ENCODE results near the gene HIP1R. TPM values are rescaled to one million over a fixed set of nuclear protein-coding genes. Genes with fewer than 3 reads are reported as not detected.

The HIP1R gene
- total RNA-seq, 1 donor: 11.1 TPM

DNA sequence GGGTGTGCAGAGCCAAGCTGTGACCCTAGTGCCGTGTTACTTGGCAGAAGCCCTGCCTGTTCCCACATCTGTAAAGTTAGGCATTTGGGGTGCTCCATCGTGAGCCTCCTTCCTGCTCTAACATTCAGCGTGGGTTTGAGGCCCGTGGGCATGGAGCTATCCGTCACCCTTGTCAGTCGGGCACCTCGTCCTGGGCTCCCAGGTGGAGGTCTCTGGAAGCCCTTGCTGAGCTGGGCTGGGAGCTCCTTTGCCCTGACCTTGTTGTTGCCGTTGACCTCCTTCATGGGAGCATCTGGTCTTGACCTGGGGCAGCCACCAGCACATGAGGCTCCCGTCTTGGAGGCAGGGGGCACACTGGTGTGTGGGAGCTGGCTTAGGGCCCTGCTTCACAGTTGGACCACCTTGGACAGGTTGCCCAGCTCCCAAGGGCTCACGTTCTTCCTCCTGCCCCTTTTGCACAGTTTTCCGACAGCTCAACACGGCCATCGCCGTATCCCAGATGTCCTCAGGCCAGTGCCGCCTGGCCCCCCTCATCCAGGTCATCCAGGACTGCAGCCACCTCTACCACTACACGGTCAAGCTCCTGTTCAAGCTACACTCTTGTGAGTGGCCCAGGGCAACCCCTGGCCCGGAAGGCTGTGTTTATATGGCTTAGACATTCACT is 18.5 kb downstream of the HIP1R start:
- TF ChIP-seq, protein P1, sequence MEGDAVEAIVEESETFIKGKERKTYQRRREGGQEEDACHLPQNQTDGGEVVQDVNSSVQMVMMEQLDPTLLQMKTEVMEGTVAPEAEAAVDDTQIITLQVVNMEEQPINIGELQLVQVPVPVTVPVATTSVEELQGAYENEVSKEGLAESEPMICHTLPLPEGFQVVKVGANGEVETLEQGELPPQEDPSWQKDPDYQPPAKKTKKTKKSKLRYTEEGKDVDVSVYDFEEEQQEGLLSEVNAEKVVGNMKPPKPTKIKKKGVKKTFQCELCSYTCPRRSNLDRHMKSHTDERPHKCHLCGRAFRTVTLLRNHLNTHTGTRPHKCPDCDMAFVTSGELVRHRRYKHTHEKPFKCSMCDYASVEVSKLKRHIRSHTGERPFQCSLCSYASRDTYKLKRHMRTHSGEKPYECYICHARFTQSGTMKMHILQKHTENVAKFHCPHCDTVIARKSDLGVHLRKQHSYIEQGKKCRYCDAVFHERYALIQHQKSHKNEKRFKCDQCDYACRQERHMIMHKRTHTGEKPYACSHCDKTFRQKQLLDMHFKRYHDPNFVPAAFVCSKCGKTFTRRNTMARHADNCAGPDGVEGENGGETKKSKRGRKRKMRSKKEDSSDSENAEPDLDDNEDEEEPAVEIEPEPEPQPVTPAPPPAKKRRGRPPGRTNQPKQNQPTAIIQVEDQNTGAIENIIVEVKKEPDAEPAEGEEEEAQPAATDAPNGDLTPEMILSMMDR (IDR thresholded peaks at IDR 0.05; ENCODE audit: insufficient read depth, low read length): no peak
- H3K4me3 ChIP-seq (ENCODE audit: low read depth, low read length): no peak overlapping the region
- no peak for DNase-seq (ENCODE audit: low read depth)

DNA sequence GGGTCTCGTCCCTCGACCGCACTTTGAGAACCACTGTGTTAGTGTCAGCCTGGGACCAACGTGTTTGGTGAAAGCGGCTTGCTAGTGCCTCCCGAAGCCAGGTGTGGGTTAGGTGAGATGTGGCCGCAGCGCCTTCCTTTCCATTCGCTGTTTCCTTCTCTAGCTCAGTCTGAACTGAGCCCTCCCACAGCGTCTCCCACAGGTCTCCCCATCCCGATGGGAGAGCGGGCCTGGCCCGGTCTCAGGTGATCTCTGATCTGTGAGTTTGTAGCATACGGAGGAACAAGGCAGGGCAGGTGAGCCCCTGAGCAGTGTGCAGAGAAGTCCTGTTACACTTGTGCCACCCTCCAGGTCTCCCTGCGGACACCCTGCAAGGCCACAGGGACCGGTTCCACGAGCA is 19.3 kb downstream of the HIP1R start:
- no peak overlapping the region for H3K4me3 ChIP-seq (ENCODE audit: low read depth, low read length)
- TF ChIP-seq, protein P1 (IDR thresholded peaks at IDR 0.05; ENCODE audit: insufficient read depth, low read length): no peak
- DNase-seq (ENCODE audit: low read depth): no peak

DNA sequence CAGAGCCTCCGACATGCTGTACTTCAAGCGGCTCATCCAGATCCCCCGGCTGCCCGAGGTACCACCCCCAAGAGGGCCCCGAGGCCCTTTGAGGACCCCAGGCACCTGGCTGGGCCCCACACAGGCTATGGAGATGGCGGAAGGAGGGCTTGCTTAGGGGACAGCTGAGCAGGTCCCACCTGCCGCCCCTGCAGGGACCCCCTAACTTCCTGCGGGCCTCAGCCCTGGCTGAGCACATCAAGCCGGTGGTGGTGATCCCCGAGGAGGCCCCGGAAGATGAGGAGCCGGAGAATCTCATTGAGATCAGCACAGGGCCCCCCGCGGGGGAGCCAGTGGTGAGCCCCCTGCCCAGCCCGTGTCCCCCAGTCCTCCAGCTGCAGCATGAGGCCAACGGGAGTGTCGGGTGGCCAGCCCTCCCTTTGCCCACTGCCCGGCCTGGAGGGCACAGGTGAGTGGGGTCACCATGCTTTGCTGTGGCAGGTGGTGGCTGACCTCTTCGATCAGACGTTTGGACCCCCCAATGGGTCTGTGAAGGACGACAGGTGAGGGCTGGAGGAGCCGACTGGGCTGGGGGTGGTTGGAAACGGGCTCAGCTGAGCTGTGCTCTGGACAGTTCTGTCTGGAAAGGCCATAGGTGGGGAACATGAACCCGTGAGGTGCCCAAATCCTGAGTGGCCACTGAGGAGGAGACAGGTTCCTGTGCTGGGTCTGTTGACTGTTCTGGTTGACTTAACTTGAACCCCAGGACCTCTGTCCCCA is 20.0 kb downstream of the HIP1R start:
- DNase-seq (ENCODE audit: low read depth): no peak
- TF ChIP-seq, protein P1 (IDR thresholded peaks at IDR 0.05; ENCODE audit: insufficient read depth, low read length): no peak
- no peak overlapping the region for H3K4me3 ChIP-seq (ENCODE audit: low read depth, low read length)

DNA sequence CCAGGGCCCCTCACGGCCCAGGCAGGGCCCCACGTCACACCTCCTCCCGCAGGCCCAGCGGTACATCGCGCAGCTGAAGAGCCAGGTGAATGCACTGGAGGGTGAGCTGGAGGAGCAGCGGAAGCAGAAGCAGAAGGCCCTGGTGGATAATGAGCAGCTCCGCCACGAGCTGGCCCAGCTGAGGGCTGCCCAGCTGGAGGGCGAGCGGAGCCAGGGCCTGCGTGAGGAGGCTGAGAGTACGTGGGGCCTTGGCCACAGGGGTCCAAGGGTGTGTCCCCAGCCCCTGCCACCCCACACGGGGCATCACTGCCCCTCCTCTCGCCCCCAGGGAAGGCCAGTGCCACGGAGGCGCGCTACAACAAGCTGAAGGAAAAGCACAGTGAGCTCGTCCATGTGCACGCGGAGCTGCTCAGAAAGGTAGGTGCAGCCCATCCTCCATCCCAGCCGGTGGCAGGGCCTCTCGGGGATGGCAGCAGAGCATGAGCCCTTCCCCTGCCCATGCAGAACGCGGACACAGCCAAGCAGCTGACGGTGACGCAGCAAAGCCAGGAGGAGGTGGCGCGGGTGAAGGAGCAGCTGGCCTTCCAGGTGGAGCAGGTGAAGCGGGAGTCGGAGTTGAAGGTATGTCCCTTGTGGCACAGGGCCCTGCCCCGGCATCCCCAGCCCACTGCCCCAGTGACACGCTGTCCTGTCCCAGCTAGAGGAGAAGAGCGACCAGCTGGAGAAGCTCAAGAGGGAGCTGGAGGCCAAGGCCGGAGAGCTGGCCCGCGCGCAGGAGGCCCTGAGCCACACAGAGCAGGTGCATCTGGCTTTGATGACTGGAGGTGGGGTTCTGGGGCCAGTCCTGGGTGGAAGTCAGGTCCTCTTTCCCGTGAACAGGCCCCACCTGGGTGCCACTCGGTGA is 20.9 kb downstream of the HIP1R start:
- no peak for DNase-seq (ENCODE audit: low read depth)
- TF ChIP-seq, protein P1 (IDR thresholded peaks at IDR 0.05; ENCODE audit: insufficient read depth, low read length): no peak
- no peak overlapping the region for H3K4me3 ChIP-seq (ENCODE audit: low read depth, low read length)

DNA sequence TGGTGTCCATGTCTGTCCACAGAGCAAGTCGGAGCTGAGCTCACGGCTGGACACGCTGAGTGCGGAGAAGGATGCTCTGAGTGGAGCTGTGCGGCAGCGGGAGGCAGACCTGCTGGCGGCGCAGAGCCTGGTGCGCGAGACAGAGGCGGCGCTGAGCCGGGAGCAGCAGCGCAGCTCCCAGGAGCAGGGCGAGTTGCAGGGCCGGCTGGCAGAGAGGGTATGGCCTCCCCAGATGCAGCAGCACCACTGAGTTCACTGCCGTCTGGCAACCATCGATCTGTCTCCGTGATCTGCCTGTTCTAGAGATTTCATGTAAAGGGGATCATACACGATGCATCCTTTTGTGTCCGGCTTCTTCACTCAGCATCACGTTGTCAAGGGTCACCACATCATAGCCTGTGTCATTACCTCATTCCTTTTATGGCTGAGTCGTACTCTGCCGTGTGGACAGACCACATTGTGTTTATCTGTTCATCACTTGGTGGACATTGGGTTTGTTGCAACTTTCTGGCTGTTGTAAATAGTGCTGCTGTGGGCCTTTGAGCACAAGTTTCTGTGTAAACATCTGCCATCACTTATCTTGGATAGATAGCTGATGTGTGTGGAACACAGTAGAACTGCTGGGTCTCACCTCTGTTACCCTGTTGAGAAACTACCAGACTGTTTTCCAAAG is 21.9 kb downstream of the HIP1R start:
- no peak overlapping the region for H3K4me3 ChIP-seq (ENCODE audit: low read depth, low read length)
- DNase-seq (ENCODE audit: low read depth): no peak
- TF ChIP-seq, protein P1 (IDR thresholded peaks at IDR 0.05; ENCODE audit: insufficient read depth, low read length): no peak

DNA sequence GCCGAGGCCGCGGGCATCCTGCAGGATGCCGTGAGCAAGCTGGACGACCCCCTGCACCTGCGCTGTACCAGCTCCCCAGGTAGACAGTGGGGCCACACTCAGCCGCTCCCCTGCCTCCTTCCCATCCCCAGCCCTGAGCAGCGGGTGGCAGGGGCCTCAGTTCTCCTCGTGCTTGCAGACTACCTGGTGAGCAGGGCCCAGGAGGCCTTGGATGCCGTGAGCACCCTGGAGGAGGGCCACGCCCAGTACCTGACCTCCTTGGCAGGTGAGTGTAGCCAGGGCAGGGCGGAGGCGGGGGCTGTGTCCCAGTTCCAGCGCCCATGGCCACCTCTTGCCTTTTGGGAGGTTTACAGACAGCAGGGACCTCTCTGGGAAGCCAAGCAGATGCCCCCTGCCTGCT is 22.9 kb downstream of the HIP1R start:
- no peak for DNase-seq (ENCODE audit: low read depth)
- no peak overlapping the region for H3K4me3 ChIP-seq (ENCODE audit: low read depth, low read length)
- TF ChIP-seq, protein P1 (IDR thresholded peaks at IDR 0.05; ENCODE audit: insufficient read depth, low read length): no peak
